Mammary microvascular endothelial cell (primary cell): Measurements from ENCODE around the gene CHM. TPM values are rescaled to one million over a fixed set of nuclear protein-coding genes. Genes with fewer than 3 reads are reported as not detected.

Source experiments
- total RNA-seq: library from RNA; depleted of rRNA; stranded (reverse); fragments of >200 nt; gene quantifications from 2 replicates; pipeline ENCODE4 v1.2.3, GENCODE V29; 2015

The CHM gene, protein sequence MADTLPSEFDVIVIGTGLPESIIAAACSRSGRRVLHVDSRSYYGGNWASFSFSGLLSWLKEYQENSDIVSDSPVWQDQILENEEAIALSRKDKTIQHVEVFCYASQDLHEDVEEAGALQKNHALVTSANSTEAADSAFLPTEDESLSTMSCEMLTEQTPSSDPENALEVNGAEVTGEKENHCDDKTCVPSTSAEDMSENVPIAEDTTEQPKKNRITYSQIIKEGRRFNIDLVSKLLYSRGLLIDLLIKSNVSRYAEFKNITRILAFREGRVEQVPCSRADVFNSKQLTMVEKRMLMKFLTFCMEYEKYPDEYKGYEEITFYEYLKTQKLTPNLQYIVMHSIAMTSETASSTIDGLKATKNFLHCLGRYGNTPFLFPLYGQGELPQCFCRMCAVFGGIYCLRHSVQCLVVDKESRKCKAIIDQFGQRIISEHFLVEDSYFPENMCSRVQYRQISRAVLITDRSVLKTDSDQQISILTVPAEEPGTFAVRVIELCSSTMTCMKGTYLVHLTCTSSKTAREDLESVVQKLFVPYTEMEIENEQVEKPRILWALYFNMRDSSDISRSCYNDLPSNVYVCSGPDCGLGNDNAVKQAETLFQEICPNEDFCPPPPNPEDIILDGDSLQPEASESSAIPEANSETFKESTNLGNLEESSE
- 13.8 and 13.9 TPM in 2 replicates for total RNA-seq

DNA sequence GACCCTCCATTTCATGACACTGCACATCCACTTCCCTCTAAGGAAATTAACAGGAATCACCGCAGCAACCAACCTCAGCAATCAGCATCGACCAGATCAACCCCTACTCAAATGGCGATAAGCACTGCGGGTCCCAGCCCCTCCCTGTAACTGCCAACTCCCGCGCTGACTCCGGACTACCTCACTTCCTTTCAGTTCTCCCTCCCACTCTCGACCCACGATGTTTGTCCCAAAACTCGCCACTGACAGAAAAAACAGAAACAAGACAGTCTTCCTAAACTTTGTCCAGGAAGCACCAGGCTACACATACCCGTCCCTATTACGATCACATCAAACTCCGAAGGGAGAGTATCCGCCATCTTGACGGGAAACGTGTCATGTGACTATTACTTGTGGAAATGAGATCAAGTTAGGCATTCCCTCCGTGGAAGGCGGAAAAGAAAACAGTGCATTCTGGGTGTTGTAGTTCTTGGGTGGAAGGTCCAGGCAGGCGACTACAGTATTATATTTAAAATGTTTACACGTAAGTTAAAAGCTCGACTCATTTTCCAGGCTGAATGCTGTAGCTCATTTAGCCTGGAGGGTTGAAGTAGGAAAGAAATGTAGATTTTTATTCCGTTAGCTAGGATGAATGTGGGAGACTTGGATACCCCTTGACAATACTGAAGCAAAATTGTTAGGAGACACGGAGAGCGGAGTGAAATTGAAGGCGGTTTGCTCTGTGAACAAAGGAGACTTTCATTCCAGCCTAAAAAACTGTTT, at the start of gene CHM:
TSS of gene CHM (minus strand) at position 385 of the 762 bp plus-strand sequence. CDS start at position 359, 26 bp downstream.

Other genes starting within 250 kb of the CHM start
- gene DACH2, start 100.9 kb upstream of the CHM start, total RNA-seq, result not detected in 2 replicates